Measurements from ENCODE around the gene GRM5.
"Not testable (repeated sequence)": the region's sequence is repeated elsewhere in the genome, so short reads cannot be mapped to it uniquely, and the experiment has no call there.

GRM5 gene

DNA sequence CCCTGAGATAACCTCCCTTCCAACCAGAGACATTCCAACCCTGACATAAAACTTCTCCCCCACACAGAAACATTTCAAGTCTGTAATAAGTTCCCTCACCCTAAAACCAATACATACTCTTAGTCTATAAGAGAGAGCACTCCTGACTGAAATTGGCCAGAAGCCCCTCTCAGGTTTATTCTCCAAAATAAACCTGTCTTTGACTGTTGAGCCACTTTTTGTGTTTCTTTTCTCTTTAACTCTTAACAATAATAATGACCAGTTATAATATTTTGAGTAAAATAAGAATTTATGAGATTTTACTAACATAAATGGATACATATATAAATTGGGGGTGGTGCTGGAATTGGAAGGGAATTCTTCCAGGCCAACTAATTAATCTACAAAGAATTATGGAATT lies 93.6 kb downstream of the GRM5 start:
- no peak for DNase-seq

DNA sequence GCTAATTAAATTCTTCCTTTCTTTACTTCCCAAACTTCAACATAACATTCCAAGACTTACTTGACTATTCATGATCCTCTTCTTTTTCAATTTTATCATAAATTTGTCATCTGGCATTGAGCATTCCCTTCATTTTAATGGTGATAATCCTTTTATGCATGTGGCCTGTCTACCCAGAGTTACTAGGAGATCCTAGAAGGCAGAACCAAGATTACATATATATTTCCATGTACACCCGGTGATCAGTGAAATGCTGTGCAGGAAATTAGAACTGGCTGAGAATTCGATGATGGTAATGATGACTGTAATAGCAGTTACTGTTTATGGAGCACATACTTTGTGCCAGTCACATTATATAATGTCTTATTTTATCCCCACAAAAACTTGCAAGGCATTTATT lies 104.2 kb downstream of the GRM5 start:
- not testable (repeated sequence) for DNase-seq

GRCh38 chr11:88959857-88960256 lies 105.9 kb downstream of the GRM5 start:
- not testable (repeated sequence) for DNase-seq

DNA sequence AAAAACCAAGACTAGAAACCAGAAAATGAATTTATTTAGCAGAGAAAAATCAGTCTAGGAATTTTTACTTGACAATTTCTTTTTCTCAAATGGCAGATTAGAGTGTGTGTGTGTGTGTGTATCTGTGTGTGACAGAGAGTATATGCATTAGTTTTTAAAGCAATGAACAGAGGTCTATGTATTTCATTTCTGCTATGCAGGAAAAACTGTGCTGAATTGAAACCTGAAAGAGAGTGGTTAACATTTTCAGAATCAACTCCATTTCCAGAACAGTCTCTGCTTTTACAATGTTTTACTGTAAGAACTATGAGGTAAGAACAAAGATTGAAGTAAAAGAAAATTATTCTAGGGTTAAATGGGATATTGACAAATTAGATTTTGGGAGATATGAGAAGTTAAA lies 114.8 kb downstream of the GRM5 start:
- DNase-seq: no peak

GRCh38 chr11:88948908-88949307 lies 116.9 kb downstream of the GRM5 start:
- DNase-seq: not testable (repeated sequence)

DNA sequence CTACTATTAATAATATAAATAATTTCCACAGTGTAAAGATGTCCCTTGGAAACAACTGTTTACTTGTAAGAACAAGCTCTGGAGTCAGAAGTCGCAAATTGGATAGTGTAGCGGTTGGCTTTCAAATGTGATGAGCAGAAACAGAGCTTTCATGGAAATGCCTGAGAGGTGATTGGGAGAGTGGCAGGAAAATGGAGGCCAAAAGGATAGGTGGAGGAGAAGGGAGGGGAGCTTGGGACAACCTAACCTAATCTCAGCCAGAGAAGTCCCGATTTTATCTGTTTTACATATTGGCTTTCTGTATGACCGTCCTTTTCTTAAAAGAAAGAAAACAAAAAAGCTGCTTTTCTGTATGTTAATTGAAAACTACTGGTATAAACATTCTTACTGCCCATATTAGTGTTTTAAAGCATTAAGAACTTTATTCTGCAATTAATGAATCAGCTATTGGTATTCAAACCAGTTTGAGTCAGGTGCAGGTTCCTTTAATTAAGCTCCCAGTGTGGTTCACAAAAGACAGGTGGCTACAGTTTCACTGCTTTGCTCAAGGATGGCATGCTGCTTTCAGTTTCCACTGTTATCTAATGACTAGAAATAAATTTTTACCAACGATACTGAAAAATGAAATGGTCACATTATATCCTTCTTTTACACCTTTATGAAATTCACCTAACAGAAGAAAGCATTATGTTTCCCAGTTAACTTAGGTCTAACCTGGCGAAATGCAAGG lies 117.8 kb downstream of the GRM5 start:
- DNase-seq: not testable (repeated sequence)

DNA sequence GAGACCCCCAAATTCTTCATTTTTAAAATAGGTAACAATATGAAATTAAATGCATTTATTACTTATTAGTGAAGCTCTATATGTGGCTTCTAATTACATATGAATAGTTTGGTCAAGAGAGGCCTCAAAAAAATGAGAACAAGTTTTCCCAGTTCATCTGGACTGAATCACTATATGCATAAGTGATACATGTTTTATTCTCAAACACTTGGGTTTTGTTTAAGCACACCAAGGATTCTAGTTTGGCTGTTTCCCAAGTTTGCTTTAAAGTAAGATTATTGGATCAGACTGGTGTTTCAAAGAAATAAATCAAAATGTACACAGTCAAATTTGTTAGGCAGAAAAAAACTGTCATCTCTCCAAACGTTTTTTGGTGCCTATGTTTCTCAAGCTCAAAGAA lies 136.1 kb downstream of the GRM5 start:
- not testable (repeated sequence) for DNase-seq

DNA sequence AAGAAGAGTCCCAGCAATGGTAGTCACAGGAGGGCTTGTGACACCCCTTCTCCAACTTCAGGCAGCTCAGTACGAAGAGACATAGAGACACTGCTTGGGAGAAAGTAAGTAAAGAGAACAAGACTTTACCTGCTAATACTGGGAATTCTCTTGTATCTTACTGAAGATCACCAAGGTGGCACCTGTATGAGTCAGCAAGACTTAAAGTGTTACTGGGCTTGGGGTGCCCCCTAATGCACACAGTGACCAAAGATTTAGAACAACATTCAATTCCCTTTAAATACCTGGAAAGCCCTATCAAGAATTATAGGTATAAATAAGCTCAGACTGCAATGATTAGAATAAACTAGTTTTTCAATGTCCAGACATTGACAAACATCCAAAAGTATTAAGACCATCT lies 148.7 kb downstream of the GRM5 start:
- DNase-seq: not testable (repeated sequence)

GRCh38 chr11:88909500-88909899 lies 156.3 kb downstream of the GRM5 start:
- DNase-seq: no peak

GRCh38 chr11:88901436-88901835 lies 164.3 kb downstream of the GRM5 start:
- not testable (repeated sequence) for DNase-seq

DNA sequence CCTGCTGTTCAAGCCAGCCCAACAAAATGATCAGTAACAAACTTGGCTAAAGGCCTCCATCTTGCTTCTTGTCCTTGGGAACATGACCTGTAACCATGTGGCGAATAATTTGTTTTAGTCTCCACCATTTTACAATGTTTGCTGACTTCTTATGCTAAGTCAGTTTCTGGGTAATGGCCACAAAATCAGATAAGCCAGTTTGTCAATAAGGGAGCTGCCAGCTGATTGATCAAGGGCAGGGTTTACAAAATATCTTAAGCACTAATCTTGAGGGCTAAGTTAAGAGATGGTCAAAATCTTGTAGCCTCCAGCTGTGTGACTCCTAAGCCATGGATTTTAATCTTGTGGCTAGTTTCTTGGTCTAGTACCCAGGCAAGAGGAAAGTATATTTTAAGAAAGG lies 176.9 kb downstream of the GRM5 start:
- not testable (repeated sequence) for DNase-seq

DNA sequence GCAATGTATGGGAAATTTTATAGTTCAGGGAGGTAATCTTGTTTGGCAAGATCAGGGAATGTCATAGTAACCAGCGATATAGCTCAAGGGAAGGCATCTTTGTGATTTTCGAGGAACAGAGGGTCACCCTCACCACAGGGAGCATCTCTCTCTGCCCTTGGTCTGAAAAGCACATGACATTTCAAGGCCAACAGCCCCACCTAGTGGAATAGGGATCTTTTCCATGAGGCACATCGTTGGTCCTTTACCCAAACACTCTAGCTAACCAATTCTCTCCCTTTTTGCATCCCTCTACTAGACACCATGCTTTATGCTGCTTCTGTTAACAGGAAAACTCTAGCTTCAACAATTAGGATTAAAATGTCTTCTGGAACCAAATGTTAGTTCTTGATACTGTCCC lies 179.0 kb downstream of the GRM5 start:
- no peak for DNase-seq

DNA sequence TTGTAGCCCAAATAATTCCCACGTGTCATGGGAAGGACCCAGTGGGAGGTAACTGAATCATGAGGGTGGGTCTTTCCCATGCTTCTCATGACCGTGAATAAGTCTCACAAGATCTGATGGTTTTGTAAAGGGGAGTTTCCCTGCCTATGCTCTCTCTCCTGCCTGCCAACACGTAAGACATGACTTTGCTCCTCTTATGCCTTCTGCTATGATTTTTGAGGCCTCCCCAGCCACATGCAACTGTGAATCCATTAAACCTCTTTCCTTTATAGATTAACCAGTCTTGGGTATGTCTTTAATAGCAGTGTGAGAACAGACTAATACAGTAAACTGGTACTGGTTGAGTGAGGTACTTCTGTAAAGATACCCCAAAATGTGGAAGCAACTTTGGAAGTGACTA lies 183.0 kb downstream of the GRM5 start:
- DNase-seq: not testable (repeated sequence)

GRCh38 chr11:88861618-88862017 lies 204.2 kb downstream of the GRM5 start:
- no peak for DNase-seq

DNA sequence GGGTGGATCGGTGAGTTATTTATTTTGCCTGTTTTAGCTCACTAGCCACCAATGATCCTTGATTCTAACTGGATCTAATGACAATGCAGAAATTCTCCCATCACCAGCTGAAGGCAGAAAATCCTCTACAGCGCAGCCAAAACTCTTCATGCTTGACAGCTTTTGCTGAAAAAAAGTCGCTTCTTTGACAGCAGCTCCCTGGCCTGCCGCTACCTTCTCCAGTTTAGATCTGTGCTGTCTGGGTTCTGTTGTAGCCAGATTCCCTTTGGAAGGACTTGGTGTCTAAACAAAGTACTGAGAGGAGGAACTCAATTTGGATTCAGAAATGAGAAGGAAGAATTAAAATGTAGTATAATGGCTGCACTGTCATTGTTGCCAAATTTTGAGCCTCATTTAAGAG lies 205.4 kb downstream of the GRM5 start:
- DNase-seq: not testable (repeated sequence)

DNA sequence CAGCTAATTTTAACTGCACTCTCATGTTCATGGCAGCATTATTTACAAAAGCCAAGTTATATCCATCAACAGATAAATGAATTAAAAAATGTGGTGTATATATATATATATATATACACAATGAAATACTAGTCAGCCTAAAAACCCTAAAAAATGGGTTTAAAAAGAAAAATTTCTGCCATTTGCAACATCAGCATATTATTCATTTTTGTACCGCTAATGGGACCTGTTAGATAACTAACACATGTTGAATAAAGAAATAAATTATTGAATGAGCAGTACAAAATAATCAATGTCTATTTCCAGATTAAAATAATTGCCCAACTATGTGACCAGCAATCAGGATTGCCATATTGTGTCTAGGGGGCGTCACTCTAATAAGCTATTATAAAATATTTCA lies 211.8 kb downstream of the GRM5 start:
- DNase-seq: not testable (repeated sequence)

DNA sequence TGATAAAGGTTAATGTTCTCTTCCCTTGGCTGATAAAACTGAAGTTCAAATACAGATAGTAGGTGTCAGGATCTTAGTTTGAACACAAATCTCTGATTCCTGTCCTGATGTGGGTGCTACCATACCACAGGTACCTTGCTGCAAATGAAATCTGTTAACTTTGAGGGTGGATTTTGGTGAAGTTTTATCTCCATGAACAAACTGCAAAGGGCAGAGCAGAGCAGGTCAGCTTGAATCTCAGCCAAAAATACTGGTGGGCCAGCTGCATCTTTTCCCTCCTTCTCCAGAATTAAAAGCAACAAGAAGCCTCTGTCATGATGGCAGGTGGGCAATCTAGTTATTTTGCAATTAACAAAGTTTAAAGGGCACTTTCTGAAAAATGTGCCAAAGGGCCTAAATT lies 214.2 kb downstream of the GRM5 start:
- DNase-seq: not testable (repeated sequence)

DNA sequence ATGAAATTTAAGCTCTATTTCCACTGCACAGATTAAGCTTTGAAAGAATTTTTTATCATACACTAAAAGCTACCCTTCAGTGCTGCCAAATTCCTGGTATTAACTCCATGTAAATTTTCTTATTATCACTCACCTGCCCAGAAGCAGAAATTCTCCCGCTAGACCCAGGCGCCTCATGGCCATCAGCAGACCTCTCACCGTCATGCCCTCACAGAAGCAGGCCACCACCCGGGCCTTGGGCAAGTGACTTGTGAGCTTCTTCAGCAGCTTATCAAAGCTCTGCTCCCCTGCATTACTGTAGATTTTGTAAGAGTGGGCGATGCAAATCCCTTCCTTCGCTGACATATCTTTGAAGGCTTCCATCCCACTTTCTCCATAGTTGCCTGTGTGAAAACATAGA lies 216.0 kb downstream of the GRM5 start:
- DNase-seq: not testable (repeated sequence)

- no peak for DNase-seq
Observed at GRCh38 chr11:88849368-88849767, 216.4 kb downstream of the GRM5 start.

DNA sequence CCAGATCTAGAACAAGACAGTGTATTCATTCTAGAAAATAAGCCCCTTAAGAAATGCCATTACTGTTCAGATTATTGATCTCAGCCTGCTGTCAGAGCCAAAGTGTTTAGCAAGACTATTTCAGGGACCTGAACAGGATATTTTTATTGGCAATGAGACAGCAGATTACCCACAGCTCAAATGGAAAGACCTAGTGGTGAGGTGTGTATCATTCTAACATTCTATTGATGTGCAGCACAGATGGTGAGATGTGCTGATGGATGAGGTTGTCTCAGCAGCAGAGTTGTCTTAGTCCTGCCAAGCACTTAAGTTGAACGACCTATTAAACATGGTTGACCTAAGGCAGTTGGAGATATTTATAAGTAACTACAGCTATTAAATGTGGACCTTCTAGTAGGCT lies 219.5 kb downstream of the GRM5 start:
- not testable (repeated sequence) for DNase-seq

DNA sequence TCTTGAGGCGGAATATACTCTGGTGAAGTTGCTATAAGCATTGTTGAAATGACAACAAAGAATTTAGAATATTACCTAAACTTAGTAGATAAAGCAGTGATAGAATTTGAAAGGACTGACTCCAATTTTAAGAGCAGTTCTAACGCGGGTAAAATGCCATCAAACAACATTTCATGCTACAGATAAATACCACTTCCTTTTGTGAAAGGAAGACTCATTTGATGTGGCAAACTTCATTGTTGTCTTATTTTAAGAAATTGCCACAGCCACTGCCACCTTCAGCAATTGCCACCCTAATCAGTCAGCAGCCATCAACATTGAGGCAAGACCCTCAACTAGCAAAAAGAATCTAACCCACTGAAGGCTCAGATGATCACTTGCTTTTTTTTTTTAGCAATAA lies 220.8 kb downstream of the GRM5 start:
- DNase-seq: not testable (repeated sequence)

GRCh38 chr11:88843766-88844426 lies 221.9 kb downstream of the GRM5 start:
- not testable (repeated sequence) for DNase-seq

DNA sequence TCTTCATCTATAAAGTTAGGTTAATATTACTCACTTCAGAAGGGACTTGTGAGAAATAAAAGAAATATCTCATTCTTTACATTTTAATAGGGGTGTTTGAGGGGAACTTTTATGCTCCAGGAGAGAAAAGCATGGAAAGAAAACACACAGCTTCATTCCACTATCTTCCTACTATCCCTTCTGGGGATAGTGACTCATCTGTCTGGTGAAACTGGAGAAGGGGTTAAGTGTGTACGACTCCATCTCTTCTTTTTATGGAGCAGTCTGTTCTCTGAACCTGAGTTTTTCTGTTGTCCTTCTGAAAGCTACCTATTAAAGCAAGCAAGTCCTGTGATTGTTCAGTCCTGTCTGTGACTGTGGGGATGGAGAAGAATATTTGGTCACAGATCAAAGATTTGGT lies 227.6 kb downstream of the GRM5 start:
- DNase-seq: not testable (repeated sequence)

DNA sequence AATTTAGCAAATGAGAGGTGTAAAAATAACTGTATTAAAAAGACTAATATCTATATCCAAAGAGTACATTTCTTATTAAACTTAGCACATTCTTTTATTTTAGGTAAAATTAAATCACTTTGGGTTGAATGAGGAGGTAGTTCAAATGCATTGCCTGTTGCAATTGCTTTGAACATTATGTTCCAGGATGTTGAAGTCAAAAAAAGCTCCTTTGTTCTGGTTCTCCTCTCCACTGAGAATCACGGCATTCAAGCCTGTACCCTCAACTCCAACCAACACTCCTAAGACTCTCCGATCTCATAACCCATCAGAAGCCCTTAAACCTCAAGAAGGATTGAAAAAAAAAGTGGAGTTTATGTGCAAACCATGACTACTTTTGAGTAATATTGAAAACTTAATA lies 230.1 kb downstream of the GRM5 start:
- not testable (repeated sequence) for DNase-seq
